IMR-90 (cell line): ENCODE results near the gene CSNK2A3. TPM values are rescaled to one million over a fixed set of nuclear protein-coding genes. Genes with fewer than 3 reads are reported as not detected.

ENCODE experiments used
- ATAC-seq: fragments of 200-7000 bp; cut with Tn5 transposase; 2 replicates; pipeline ENCODE4 v1.9.1; 2020; ENCODE audit warnings: low read depth, mild to moderate bottlenecking, moderate library complexity
- BruUV-seq: library from RNA; stranded (reverse); fragments of 400-500 nt; replicated peaks from 2 replicates; lab custom pipeline; 2021; lab: Mats Ljungman, UMichigan
- CTCF ChIA-PET: fragments of 300-600 bp; formaldehyde crosslinking; extraction: SDS; loops from one replicate; lab custom pipeline; 2021; ENCODE audit warnings: antibody characterized with exemption; lab: Yijun Ruan, JAX
- POLR2A ChIA-PET: fragments of 300-600 bp; sonication (Branson Sonifier 250); formaldehyde crosslinking; loops from one replicate; lab custom pipeline; 2022; ENCODE audit warnings: antibody characterized with exemption; ENCODE audit not compliant: unreplicated experiment; lab: Charles Lee
- DNase-seq: peaks from one replicate; pipeline ENCODE4 v3.0.0; 2013
- H2AFZ ChIP-seq: replicated peaks from 2 replicates; pipeline ENCODE3; 2013; ENCODE audit warnings: low read length, mild to moderate bottlenecking; ENCODE audit not compliant: poor library complexity
- H2AK5ac ChIP-seq: 2 replicates; pipeline ENCODE4 v1.6.1; 2013; ENCODE audit warnings: low read depth, low read length, inconsistent platforms
- H2AK9ac ChIP-seq: replicated peaks from 2 replicates; pipeline ENCODE3; 2013; ENCODE audit warnings: mild to moderate bottlenecking, low read depth, low read length, moderate library complexity; ENCODE audit not compliant: poor library complexity
- H2BK120ac ChIP-seq: 2 replicates; pipeline ENCODE4 v1.6.1; 2013; ENCODE audit warnings: low read depth, low read length, inconsistent platforms
- H2BK15ac ChIP-seq: 3 replicates; pipeline ENCODE4 v1.6.1; 2013; ENCODE audit warnings: low read depth, low read length, inconsistent platforms
- H2BK20ac ChIP-seq: 2 replicates; pipeline ENCODE4 v1.6.1; 2013; ENCODE audit warnings: low read depth, mild to moderate bottlenecking, inconsistent platforms, low read length, moderate library complexity
- H2BK5ac ChIP-seq: 2 replicates; pipeline ENCODE4 v1.6.1; 2013; ENCODE audit warnings: mild to moderate bottlenecking, low read depth, low read length, inconsistent platforms; ENCODE audit not compliant: poor library complexity, severe bottlenecking
- H3K14ac ChIP-seq: replicated peaks from 2 replicates; pipeline ENCODE4 v1.6.1; 2013; ENCODE audit warnings: low read depth, low read length, inconsistent platforms
- H3K18ac ChIP-seq: 2 replicates; pipeline ENCODE4 v1.6.1; 2013; ENCODE audit warnings: low read depth, low read length, control low read depth
- H3K23ac ChIP-seq: 2 replicates; pipeline ENCODE4 v1.6.1; 2013; ENCODE audit warnings: low read depth, low read length, inconsistent platforms
- H3K27ac ChIP-seq: 2 replicates; pipeline ENCODE4 v1.5.1; 2013; ENCODE audit warnings: mild to moderate bottlenecking, control low read depth, low read length; ENCODE audit not compliant: insufficient read depth
- H3K27me3 ChIP-seq: 2 replicates; pipeline ENCODE4 v1.6.1; 2013; ENCODE audit warnings: low read length; ENCODE audit not compliant: control insufficient read depth, insufficient read depth
- H3K36me3 ChIP-seq: 2 replicates; pipeline ENCODE4 v1.6.1; 2013; ENCODE audit warnings: low read length, mixed read lengths; ENCODE audit not compliant: control insufficient read depth, insufficient read depth
- H3K4ac ChIP-seq: 2 replicates; pipeline ENCODE4 v1.6.1; 2013; ENCODE audit warnings: low read depth, low read length, inconsistent platforms
- H3K4me1 ChIP-seq: 2 replicates; pipeline ENCODE4 v1.6.1; 2013; ENCODE audit warnings: low read length, mixed read lengths; ENCODE audit not compliant: control insufficient read depth, insufficient read depth
- H3K4me2 ChIP-seq: 2 replicates; pipeline ENCODE4 v1.6.1; 2013; ENCODE audit warnings: low read depth, mild to moderate bottlenecking, control low read depth, low read length, moderate library complexity
- H3K4me3 ChIP-seq: 2 replicates; pipeline ENCODE4 v1.5.1; 2013; ENCODE audit warnings: low read depth, mild to moderate bottlenecking, control low read depth, low read length, moderate library complexity; ENCODE audit not compliant: insufficient read depth
- H3K56ac ChIP-seq: 2 replicates; pipeline ENCODE4 v1.6.1; 2013; ENCODE audit warnings: low read length, inconsistent platforms; ENCODE audit not compliant: insufficient read depth; ENCODE audit errors: extremely low read depth
- H3K79me1 ChIP-seq, 2 experiments: 2 replicates each; pipeline ENCODE4 v1.6.1; 2013; ENCODE audit warnings: low read length in 2 of 2, inconsistent platforms in 1 of 2, low read depth in 1 of 2
- H3K9ac ChIP-seq: 2 replicates; pipeline ENCODE4 v1.6.1; 2013; ENCODE audit warnings: low read depth, low read length, control low read depth
- H3K9me1 ChIP-seq: 2 replicates; pipeline ENCODE4 v1.6.1; 2013; ENCODE audit warnings: low read length, inconsistent platforms; ENCODE audit not compliant: insufficient read depth
- H3K9me3 ChIP-seq: 2 replicates; pipeline ENCODE4 v1.6.1; 2013; ENCODE audit warnings: low read length; ENCODE audit not compliant: control insufficient read depth, insufficient read depth
- H4K20me1 ChIP-seq: 2 replicates; pipeline ENCODE4 v1.6.1; 2013; ENCODE audit warnings: low read length, inconsistent platforms; ENCODE audit not compliant: insufficient read depth
- H4K5ac ChIP-seq: 2 replicates; pipeline ENCODE4 v1.6.1; 2013; ENCODE audit warnings: mild to moderate bottlenecking, low read depth, low read length, control low read depth
- H4K8ac ChIP-seq, 2 experiments: 2 replicates each; pipeline ENCODE4 v1.6.1; 2013; ENCODE audit warnings: low read depth in 2 of 2, low read length in 2 of 2, control low read depth in 1 of 2, inconsistent platforms in 1 of 2
- H4K91ac ChIP-seq: 2 replicates; pipeline ENCODE4 v1.6.1; 2013; ENCODE audit warnings: low read depth, low read length, inconsistent platforms; ENCODE audit not compliant: insufficient read depth
- MAZ ChIP-seq: IDR thresholded peaks from 2 replicates; pipeline ENCODE4 v1.6.1; 2012; ENCODE audit warnings: low read depth, mild to moderate bottlenecking, low read length, improper control_type of control experiment, moderate library complexity, borderline replicate concordance
- POLR2A ChIP-seq: IDR thresholded peaks from 2 replicates; pipeline ENCODE4 v1.6.1; 2012; ENCODE audit warnings: mild to moderate bottlenecking, low read depth, low read length
- RAD21 ChIP-seq: IDR thresholded peaks from 2 replicates; pipeline ENCODE4 v1.6.1; 2012; ENCODE audit warnings: low read length, improper control_type of control experiment
- WGBS, 2 experiments: methylation state at CpG; one replicate each; pipeline versions ENCODE4 v1.1.5 to v1.1.7; 2013; ENCODE audit warnings: missing lambda C conversion rate in 2 of 2; ENCODE audit not compliant: insufficient read length in 1 of 2; ENCODE audit errors: extremely low coverage in 2 of 2; 5-methylcytosine and 5-hydroxymethylcytosine counted together
- dilution Hi-C: fragments of 300-500 bp; cut with HindIII; formaldehyde crosslinking; loops from one replicate; pipeline ENCODE4 v1.14.3; 2018; ENCODE audit warnings: low sequenced_read_pairs; ENCODE audit not compliant: unreplicated experiment
- in situ Hi-C: fragments of 300-500 bp; cut with MboI; formaldehyde crosslinking; loops from 3 replicates; pipeline ENCODE4 v1.14.3; 2019; ENCODE audit warnings: low sequenced_read_pairs, inconsistent platforms, mixed read lengths
- intact Hi-C: fragments of 100-400 bp; cut with micrococcal nuclease; formaldehyde crosslinking; loops from 2 replicates; pipeline ENCODE4 v1.10.0; 2022
- polyA plus RNA-seq, 3 experiments: library from polyadenylated mRNA; depleted of rRNA; stranded (reverse); fragments of >200 nt; gene quantifications; 2 replicates each; pipeline ENCODE4 v1.2.3, GENCODE V29; 2012; ENCODE audit warnings: low replicate concordance in 1 of 3
- total RNA-seq: library from RNA; depleted of rRNA; stranded (reverse); fragments of >200 nt; gene quantifications from 2 replicates; pipeline ENCODE4 v1.2.3, GENCODE V29; 2012
- TF ChIP-seq, protein P1 (sequence below): fragments of 150-350 bp; IDR thresholded peaks from 2 replicates; pipeline ENCODE4 v1.6.1; 2017; ENCODE audit warnings: mild to moderate bottlenecking, antibody characterized with exemption, low read length, low read depth

CSNK2A3 gene
- total and polyA plus RNA-seq, 2 of the 4 experiments (the other 2 are of a cell fraction) = 1.2 to 3.2 TPM

DNA sequence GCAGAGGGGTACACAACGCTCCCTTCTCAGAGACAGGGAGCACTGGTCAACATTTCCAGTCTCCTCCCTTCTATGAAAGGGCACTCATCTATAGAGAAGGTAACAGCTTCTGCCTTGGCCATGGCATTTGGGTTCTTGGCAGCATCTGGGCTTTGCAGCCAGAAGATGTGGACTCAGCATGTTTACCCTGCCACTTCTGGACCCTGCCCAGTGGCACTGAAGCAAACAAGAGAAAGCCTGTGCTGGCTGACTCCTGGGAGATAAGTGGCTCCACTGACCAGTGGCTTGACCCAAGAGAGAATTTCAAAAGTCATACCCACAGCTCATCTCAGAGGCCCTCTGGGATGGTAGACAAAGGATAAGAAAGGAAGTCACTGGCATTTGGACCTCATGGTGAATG is 8.0 kb downstream of the CSNK2A3 start:
- no CpG with 5 or more reads among the region's 1 CpG for WGBS, 2 experiments
- no TSS peak for BruUV-seq
- Histone ChIP-seq H3K27ac (no peak overlapping the region), H3K4ac (no peak overlapping the region), H2AK9ac (no peak overlapping the region), H2BK15ac (no peak overlapping the region), H2AK5ac (no peak overlapping the region), H3K4me1 (peaks cover 6% of the 10 kb centered on the region), H2AFZ (no peak overlapping the region), H3K18ac (no peak overlapping the region), H3K23ac (no peak overlapping the region), H3K9me3 (no peaks in the 10 kb centered on the region; the same call in 1 of the 2 replicates), H3K27me3 (peaks cover 36% of the 10 kb centered on the region), H3K79me1 (no peaks in the 10 kb centered on the region), H4K20me1 (0 out of 2 replicates have a peak, but pooled peaks cover under 1% of the 10 kb centered on the region), H3K4me2 (no peak overlapping the region), H3K56ac (no peak overlapping the region), H4K5ac (no peak overlapping the region), H2BK120ac (no peak overlapping the region), H3K4me3 (no peak overlapping the region), H4K8ac (no peak overlapping the region), H3K36me3 (no peaks in the 10 kb centered on the region), H3K9me1 (no peaks in the 10 kb centered on the region; the same call in 1 of the 2 replicates), H2BK5ac (no peak overlapping the region), H3K14ac (no peak overlapping the region), H2BK20ac (no peak overlapping the region), H3K9ac (no peak overlapping the region), H4K91ac (no peak overlapping the region)
- intact Hi-C loops = no loop called here
- ChIA-PET POLR2A (no interaction called here), CTCF (no interaction called here)
- no peak for TF ChIP-seq POLR2A
- TF ChIP-seq, protein P1, sequence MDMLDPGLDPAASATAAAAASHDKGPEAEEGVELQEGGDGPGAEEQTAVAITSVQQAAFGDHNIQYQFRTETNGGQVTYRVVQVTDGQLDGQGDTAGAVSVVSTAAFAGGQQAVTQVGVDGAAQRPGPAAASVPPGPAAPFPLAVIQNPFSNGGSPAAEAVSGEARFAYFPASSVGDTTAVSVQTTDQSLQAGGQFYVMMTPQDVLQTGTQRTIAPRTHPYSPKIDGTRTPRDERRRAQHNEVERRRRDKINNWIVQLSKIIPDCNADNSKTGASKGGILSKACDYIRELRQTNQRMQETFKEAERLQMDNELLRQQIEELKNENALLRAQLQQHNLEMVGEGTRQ = no peak
- no peak for TF ChIP-seq MAZ
- TF ChIP-seq RAD21 = no peak
- dilution Hi-C loops = no loop called here
- no peak for DNase-seq
- no peak for ATAC-seq
- in situ Hi-C loops = no loop called here
